GM21381 (cell line): ENCODE data around the gene KCNS1.

Experiments
- ATAC-seq: cut with Tn5 transposase; IDR thresholded peaks from one replicate; pipeline ENCODE4 v1.9.1; 2021; ENCODE audit warnings: mild to moderate bottlenecking, moderate library complexity; ENCODE audit not compliant: unreplicated experiment

The KCNS1 gene

GRCh38 chr20:45051204-45052060, 49.5 kb downstream of the KCNS1 start:
- no peak for ATAC-seq

GRCh38 chr20:45049904-45050471, 50.9 kb downstream of the KCNS1 start:
- no peak for ATAC-seq

GRCh38 chr20:45049438-45049837, 51.5 kb downstream of the KCNS1 start:
- ATAC-seq: no peak

GRCh38 chr20:45047581-45048119, 53.3 kb downstream of the KCNS1 start:
- no peak for ATAC-seq

GRCh38 chr20:45044601-45045000, 56.3 kb downstream of the KCNS1 start:
- ATAC-seq: no peak

GRCh38 chr20:45044084-45044573, 56.8 kb downstream of the KCNS1 start:
- ATAC-seq: no peak

- no peak for ATAC-seq
These were observed 57.9 kb downstream of the KCNS1 start for GRCh38 chr20:45042978-45043377.
